Gastrocnemius medialis (tissue), 4 donors: Measurements from ENCODE around the gene SPRED2.
"Not testable (repeated sequence)": the region's sequence is repeated elsewhere in the genome, so short reads cannot be mapped to it uniquely, and the experiment has no call there.

Experiments
- CTCF ChIP-seq, 5 experiments: fragments of 450-650 bp in 3 of 5; fragments of 200-600 bp in 2 of 5; sonication (generic) in 2 of 5; IDR thresholded peaks in 4 of 5; conservative IDR thresholded peaks in 1 of 5; 1 replicate in 4 of 5; 2 replicates in 1 of 5; pipeline ENCODE4 v1.5.1; 2016 to 2019; ENCODE audit warnings: antibody characterized with exemption in 5 of 5, mild to moderate bottlenecking in 3 of 5, moderate library complexity in 3 of 5
- POLR2A ChIP-seq, 2 donors: fragments of 450-650 bp; IDR thresholded peaks; one replicate each; pipeline ENCODE4 v1.6.1; 2017; ENCODE audit warnings: antibody characterized with exemption in 2 of 2, mild to moderate bottlenecking in 2 of 2, moderate library complexity in 2 of 2

GRCh38 chr2:65338830-65339495 lies 93.4 kb downstream of the SPRED2 start:
- not testable (repeated sequence) for TF ChIP-seq CTCF (IDR thresholded peaks at IDR 0.05 in 4 of 5, conservative IDR thresholded peaks at IDR 0.05 in 1 of 5); POLR2A (IDR thresholded peaks at IDR 0.05)
